ENCODE measurements around the gene CCDC192. TPM values are rescaled to one million over a fixed set of nuclear protein-coding genes. Genes with fewer than 3 reads are reported as not detected.
"Not testable (repeated sequence)": the region's sequence is repeated elsewhere in the genome, so short reads cannot be mapped to it uniquely, and the experiment has no call there.

Gene CCDC192
- total RNA-seq, 4 donors from 2014 or later: 0.70 to 3.1 (median 2.0) TPM; not detected in 1

DNA sequence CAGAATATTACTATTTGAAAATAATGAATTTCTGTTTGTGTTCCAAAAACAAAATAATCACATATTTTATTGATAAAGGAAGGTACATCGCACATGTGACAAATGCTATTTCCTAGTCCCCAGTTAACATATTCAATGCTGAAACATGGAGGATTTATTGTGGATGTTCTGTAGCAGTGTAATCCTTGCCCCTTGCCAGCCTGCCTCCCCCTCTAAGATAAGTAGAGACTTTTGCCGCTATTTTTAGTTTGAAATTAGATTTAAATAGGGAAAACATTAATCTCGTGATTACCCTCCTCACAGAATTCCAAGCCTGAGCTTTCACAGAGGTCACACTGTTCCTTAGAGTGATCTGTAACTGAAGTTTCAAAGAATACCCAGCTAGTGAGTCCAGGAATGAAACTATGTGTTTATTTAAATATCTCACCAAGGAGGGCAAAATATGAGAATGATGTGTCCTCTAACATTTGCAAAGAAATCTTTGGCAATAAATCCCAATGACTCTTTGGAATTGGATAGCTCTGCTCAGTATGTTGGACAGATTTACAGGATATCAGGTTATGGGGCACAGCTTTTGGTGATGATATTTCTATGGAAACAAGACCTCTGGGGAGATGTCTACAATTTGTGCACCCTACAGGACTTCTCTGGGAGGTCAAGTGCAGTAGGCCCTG lies 37.0 kb upstream of the CCDC192 start:
- H3K27ac ChIP-seq: no peak overlapping the region
- WGBS: 65% methylated on average over 3 of the region's 3 CpGs

DNA sequence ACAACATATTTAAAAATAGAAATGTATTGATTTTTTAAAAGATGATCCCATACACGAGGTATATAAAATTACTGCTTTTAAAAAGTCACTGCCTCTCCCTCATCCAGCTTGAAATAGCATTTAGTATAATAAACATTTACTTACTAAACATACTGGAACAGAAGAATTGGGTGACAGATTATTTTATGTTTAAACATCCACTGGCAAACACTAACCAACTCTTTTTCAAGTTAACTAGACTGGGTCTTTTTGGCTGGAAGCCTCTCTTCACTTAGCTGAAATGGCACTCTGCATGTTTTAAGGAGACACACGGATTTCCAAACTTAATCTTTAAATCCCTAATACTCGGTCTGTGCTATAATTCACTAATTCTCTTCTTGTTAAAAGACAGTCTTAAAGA lies 35.3 kb upstream of the CCDC192 start:
- no peak for DNase-seq (ENCODE audit: low spot score in 2 of 2)

More for the DNA sequence above, 37.0 kb upstream of the CCDC192 start:
- Histone ChIP-seq H3K4me1 (no peaks in the 10 kb centered on the region), H3K27me3 (no peaks in the 10 kb centered on the region), H3K4me3 (no peak overlapping the region), H3K9me3 (no peaks in the 10 kb centered on the region), H3K36me3 (no peaks in the 10 kb centered on the region)
- TF ChIP-seq POLR2AphosphoS5 (IDR thresholded peaks at IDR 0.05) (no peak), EP300 (IDR thresholded peaks at IDR 0.05) (no peak), POLR2A (IDR thresholded peaks at IDR 0.05) (no peak)
- TF ChIP-seq, protein P1, sequence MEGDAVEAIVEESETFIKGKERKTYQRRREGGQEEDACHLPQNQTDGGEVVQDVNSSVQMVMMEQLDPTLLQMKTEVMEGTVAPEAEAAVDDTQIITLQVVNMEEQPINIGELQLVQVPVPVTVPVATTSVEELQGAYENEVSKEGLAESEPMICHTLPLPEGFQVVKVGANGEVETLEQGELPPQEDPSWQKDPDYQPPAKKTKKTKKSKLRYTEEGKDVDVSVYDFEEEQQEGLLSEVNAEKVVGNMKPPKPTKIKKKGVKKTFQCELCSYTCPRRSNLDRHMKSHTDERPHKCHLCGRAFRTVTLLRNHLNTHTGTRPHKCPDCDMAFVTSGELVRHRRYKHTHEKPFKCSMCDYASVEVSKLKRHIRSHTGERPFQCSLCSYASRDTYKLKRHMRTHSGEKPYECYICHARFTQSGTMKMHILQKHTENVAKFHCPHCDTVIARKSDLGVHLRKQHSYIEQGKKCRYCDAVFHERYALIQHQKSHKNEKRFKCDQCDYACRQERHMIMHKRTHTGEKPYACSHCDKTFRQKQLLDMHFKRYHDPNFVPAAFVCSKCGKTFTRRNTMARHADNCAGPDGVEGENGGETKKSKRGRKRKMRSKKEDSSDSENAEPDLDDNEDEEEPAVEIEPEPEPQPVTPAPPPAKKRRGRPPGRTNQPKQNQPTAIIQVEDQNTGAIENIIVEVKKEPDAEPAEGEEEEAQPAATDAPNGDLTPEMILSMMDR (IDR thresholded peaks at IDR 0.05): no peak
- DNase-seq (ENCODE audit: low spot score in 2 of 2): no peak

DNA sequence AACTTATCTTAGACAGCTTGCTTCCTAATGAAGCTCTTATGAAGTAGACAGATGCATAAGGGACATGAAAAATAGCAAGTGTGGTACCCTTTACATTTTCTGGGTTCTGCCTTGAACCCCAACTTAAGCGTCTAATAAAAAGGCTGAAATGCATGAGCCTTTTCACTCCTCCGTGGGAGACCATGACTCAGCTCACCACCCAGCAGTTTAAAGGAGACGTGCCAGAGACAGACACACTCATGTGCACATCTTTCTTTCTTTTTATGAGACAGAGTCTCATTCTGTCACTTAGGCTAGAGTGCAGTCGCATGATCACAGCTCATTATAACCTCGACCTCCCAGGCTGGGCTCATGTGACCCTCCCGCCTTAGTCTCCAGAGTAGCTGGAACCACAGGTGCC lies 32.0 kb upstream of the CCDC192 start:
- no peak overlapping the region for H3K27ac ChIP-seq
- TF ChIP-seq POLR2A (IDR thresholded peaks at IDR 0.05) (no peak), EP300 (IDR thresholded peaks at IDR 0.05) (no peak), POLR2AphosphoS5 (IDR thresholded peaks at IDR 0.05) (no peak)
- TF ChIP-seq, protein P1 (IDR thresholded peaks at IDR 0.05): no peak
- H3K9me3 ChIP-seq: no peaks in the 10 kb centered on the region
- no peaks in the 10 kb centered on the region for H3K27me3 ChIP-seq
- H3K4me3 ChIP-seq: no peak overlapping the region
- DNase-seq (ENCODE audit: low spot score in 2 of 2): no peak
- WGBS: 91% methylated on average over 6 of the region's 6 CpGs
- no peaks in the 10 kb centered on the region for H3K4me1 ChIP-seq
- no peaks in the 10 kb centered on the region for H3K36me3 ChIP-seq

More for the DNA sequence above, 35.3 kb upstream of the CCDC192 start:
- 60% methylated on average over 3 of the region's 3 CpGs for WGBS
- no peaks in the 10 kb centered on the region for H3K9me3 ChIP-seq
- no peaks in the 10 kb centered on the region for H3K4me1 ChIP-seq
- H3K36me3 ChIP-seq: no peaks in the 10 kb centered on the region
- TF ChIP-seq POLR2AphosphoS5 (IDR thresholded peaks at IDR 0.05) (no peak), EP300 (IDR thresholded peaks at IDR 0.05) (no peak), POLR2A (IDR thresholded peaks at IDR 0.05) (no peak)
- TF ChIP-seq, protein P1 (IDR thresholded peaks at IDR 0.05): no peak
- no peak overlapping the region for H3K4me3 ChIP-seq
- H3K27ac ChIP-seq: no peak overlapping the region
- no peaks in the 10 kb centered on the region for H3K27me3 ChIP-seq

DNA sequence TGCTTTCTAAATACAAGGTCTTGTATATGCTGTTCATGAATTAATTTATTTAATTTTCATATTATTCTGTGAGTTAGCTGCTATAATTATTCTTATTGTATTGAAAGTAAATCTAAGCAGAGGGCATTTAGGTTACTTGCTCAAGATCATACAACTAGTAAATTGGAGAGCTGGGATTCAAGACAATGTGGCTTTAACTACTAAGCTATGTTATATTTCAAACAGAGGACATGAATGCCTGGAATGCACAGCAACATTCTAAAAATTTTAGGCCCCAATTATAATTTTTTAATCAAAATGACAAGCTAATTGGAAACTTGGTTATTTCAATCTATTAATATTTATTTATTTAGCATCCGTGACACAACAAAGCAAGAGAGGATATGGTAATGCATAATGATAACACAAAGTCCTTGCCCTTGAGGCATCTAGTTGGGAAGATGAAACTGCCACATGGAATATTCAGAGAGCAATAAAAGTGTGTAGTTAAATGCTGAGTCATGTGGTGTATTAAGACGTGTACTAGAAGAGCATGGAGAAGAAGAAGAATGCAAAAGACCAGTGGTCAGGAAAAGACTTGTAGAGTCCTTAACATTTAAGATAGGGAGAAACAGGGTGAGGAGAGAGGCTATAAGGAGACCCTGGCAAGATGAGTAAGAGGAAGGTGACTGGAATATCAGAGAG lies 29.9 kb upstream of the CCDC192 start:
- H3K27ac ChIP-seq: no peak overlapping the region
- TF ChIP-seq POLR2A (IDR thresholded peaks at IDR 0.05) (no peak), POLR2AphosphoS5 (IDR thresholded peaks at IDR 0.05) (no peak), EP300 (IDR thresholded peaks at IDR 0.05) (no peak)
- TF ChIP-seq, protein P1 (IDR thresholded peaks at IDR 0.05): no peak
- no peak overlapping the region for H3K4me3 ChIP-seq
- no peaks in the 10 kb centered on the region for H3K4me1 ChIP-seq
- H3K36me3 ChIP-seq: no peaks in the 10 kb centered on the region
- no peaks in the 10 kb centered on the region for H3K9me3 ChIP-seq
- 47% methylated on average over 2 of the region's 2 CpGs for WGBS
- no peaks in the 10 kb centered on the region for H3K27me3 ChIP-seq
- DNase-seq (ENCODE audit: low spot score in 2 of 2): no peak

DNA sequence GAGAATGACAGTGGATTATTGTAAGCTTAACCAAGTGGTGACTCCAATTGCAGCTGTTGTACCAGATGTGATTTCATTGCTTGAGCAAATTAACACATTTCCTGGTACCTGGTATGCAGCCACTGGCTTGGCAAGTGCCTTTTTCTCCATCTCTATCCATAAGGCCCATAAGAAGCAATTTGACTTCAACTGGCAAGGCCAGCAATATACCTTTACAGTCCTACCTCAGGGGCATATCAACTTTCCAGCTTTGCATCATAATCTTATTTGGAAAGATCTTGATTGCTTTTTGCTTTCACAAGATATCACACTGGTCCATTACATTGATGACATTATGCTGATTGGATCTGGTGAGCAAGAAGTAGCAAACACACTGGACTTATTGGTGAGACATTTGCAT lies 26.2 kb upstream of the CCDC192 start:
- not testable (repeated sequence) for H3K9me3 ChIP-seq; H3K27ac ChIP-seq; DNase-seq (ENCODE audit: low spot score in 2 of 2); H3K27me3 ChIP-seq; H3K4me3 ChIP-seq; H3K36me3 ChIP-seq; H3K4me1 ChIP-seq

DNA sequence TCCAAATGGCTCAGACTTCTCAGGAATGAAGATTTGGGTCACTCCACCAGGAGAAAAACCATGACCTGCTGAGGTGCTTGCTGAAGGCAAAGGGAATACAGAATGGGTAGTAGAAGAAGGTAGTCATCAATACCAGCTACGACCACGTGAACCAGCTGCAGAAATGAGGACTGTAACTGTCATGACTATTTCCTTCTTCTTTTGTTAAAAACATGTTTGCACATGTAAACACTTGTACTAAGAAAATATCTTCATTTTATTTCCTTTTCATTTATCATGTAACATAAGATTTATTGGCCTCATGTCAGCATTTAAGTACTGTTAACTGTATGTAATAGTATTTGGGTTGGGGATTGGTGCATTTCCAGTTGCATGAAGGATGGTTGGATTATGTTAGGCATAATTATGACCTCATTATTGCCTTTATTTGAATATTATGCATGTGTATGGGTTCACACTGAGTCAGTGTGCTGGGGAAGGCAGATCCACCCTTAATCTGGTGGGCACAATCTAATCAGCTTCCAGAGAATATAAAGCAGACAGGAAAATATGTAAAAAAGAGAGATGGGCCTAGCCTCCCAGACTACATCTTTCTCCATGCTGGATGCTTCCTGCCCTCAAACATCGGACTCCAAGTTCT lies 23.4 kb upstream of the CCDC192 start:
- not testable (repeated sequence) for DNase-seq (ENCODE audit: low spot score in 2 of 2)

More for the DNA sequence above, 23.4 kb upstream of the CCDC192 start:
- WGBS: 67% methylated on average over 3 of the region's 3 CpGs
- H3K36me3 ChIP-seq, H3K9me3 ChIP-seq, H3K27ac ChIP-seq, H3K4me1 ChIP-seq, H3K27me3 ChIP-seq, H3K4me3 ChIP-seq: not testable (repeated sequence)

All from suprapubic skin (tissue), 4 donors.